Endothelial cell of hepatic sinusoid (primary cell): Measurements from ENCODE around the gene UCN.
"Not testable (repeated sequence)": the region's sequence is repeated elsewhere in the genome, so short reads cannot be mapped to it uniquely, and the experiment has no call there.

ENCODE experiments used
- in situ Hi-C: cut with HindIII; loops from 2 replicates; pipeline ENCODE4 v1.10.0; 2017; ENCODE audit warnings: low sequenced_read_pairs

The UCN gene

DNA sequence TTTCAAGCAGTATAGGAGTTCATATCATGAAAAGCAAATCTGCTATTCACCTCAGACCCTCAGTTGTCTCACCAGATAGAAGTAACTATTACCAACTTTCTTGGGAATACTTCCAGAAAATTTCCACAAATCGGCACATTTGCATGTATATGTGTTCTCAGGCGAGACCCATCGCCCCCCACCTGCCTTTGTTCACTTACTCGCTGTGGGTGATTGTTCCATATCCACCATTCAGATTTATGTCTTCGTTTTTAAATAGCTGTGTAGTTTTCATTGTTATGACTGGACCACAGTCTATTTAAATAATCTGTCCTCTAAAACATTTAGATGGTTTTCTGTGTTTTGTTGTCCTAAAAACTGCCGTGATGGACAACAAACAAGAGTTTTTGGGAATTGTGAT lies 22.8 kb downstream of the UCN start:
- in situ Hi-C loops = no loop called here

DNA sequence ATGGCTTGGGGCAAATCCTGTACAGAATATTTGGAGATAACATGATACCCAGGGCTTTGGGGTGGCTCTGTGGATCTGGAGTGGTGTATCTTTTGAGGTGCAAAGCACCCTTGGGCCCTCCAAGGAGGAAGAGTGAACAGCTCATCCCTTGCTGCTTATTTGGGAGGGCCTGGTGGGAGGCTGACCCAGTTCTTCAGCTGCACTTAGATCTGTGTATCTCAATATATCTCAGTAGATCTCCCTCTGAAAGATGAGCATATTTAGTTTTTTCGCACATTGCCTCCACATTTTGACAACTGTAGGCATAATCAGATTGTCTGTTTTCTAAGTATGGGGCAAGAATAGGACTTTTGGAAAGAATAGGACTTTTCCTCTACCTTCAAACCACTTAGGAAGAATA lies 23.2 kb downstream of the UCN start:
- in situ Hi-C loops = no loop called here

DNA sequence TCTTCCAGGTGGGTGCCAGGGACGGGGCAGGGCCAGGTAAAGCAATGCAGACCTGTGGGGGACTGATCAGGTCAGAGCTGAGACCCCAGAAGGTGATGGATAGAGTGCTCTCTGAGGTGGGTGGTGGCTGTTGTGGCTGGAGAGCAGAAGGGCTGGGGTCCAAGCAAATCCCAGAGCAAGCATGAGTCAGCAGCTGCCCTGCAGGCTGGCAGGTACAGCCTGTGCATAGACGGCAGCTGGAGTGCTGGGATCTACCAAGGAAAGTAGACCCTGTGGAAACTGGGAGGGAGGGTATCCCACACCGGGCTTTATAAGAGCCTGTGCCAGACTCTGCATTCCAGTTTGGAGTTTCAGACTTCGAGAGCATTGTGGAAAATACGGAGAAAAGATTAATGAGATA lies 25.4 kb downstream of the UCN start:
- in situ Hi-C loops = no loop called here

DNA sequence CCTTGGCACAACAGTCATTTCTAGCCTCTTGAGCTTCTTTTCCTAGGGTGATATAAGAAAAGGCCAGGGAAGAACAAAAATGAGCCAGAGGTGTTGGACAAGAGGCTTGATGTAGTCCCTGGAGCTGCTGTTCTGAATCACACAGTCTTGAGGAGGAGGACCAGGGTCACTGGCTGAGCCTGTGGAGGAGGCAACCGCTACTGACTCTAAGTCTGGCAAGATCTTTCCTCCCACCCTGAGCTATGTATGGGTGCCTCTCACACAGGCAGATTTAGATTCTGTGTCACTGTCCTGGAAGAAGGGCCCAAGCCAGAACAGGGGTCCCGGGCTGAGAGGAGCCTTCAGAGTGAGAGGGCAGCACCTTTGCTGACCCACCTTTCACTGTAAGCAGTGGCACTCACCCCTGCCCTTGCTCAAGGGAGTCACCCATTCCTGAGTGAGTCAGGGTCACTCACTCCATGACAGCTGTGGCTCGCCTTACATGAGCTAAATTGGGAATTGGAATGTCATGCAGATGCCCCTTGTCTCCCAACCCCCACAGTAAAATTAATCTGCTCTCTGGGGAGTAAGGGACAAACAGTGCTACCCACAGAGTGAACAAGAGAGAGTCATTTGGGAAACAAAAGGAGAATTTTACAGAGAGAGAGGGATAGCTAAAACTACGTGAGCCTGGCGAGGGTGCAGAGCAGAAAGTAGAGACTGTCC lies 26.2 kb downstream of the UCN start, which contains the start of gene TRIM54:
Gene TRIM54, plus strand, starts transcription at position 575 of the 705 bp plus-strand sequence. CDS start 303 bp downstream, outside the sequence.
- in situ Hi-C loops = no loop called here

DNA sequence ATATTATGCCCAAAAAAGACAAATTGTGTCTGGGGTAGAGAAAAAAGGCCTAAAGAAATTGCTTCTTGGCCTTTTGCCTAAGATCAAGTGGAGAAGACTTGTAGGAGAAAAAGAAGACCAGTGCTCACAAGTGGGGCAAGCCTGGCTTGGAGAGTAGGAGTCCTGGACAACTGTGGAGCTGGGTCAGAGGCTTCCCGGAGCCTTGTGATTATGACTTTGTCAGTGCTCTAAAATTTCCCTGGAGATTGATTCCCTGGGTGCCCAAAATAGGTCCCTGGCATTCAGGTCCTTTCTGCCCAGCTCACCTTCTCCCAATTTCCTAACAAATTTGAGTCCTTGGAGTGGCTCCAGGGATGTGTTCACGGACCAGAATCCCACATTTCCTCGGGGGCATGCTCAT lies 26.8 kb downstream of the UCN start:
- in situ Hi-C loops = no loop called here

DNA sequence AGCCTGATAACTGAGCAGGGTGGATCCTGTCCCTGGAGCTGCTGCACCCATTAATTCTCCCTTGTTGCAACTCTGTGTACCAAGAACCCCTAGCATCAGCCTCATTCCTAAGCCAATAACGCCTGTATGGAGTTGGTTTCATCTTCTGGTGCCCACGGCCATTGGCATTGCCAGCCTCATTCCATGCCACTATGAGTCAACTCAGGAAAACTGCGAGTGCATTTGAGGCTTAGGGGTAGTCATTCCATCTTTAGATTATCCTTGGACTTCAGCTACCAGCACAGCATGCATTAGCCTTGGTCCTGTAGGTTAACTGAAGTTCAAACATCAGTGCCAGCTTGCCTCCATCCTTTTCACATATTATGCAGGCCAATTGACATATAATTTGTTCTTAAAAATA lies 27.4 kb downstream of the UCN start:
- in situ Hi-C loops = no loop called here

DNA sequence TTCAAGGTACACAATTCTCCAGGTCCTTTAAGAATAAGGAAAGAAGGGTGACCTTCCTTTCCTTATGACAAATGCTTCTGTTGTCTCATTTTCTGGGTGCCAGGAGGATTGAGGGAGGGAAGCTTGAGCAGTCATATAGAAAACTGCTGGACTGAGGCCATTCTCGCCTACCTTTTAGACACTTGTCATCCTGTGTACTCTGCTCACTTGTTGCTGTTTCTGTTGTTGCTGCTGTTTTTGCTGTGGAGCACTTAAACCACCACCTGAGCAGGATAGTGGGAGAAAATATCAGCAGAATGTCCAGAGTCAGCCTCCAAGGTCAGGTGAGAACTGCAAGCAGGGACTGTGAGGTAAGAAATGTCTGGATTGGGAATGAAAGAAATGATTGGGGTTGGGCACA lies 30.2 kb downstream of the UCN start:
- in situ Hi-C loops = no loop called here

DNA sequence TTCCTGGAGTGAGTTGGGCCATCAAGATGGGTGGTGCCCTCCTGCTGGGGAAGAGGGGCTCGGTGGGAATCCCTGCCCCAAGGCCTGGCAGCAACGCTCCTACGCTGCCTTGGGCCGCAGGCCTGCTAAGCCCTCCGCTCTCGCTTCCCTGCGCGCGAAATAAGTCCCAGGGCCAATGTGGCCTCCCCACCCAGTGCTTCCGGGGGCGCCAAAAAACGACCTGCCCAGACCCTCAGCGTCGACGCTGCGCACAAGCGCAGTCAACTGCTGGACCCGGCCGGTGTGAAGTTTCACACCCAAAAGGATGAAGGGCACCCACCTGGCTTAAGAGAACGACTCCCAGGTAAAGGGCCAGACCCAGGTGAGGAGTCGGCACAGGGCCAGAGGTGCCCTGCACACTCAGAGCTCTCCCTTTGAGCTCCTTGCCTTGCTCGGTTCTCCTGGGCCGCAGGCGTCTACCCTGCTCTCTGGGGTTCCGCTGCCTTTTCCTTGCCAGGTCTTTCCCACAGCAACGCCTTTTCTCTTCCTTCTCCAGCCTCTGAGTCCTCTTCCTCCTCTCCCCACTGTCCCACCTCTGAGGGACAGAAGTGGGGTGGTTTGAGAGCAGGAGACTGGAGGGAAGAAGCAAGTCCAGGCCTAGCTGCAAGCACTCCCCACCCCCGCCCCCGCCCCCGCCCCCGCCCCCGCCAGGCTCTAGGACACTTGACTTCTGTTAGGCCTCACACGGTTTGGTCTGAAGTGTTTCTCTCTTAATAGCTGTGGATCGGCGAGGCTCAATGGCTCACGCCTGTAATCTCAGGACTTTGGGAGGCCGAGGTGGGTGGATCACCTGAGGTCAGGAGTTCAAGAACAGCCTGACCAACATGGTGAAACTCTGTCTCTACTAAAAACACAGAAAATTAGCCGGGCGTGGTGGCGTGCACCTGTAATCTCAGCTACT lies 32.8 kb downstream of the UCN start, which contains the start of gene DNAJC5G:
Gene DNAJC5G, plus strand, starts transcription at position 223 of the 940 bp plus-strand sequence. CDS start 1,296 bp downstream, outside the sequence.
- in situ Hi-C loops = no loop called here

DNA sequence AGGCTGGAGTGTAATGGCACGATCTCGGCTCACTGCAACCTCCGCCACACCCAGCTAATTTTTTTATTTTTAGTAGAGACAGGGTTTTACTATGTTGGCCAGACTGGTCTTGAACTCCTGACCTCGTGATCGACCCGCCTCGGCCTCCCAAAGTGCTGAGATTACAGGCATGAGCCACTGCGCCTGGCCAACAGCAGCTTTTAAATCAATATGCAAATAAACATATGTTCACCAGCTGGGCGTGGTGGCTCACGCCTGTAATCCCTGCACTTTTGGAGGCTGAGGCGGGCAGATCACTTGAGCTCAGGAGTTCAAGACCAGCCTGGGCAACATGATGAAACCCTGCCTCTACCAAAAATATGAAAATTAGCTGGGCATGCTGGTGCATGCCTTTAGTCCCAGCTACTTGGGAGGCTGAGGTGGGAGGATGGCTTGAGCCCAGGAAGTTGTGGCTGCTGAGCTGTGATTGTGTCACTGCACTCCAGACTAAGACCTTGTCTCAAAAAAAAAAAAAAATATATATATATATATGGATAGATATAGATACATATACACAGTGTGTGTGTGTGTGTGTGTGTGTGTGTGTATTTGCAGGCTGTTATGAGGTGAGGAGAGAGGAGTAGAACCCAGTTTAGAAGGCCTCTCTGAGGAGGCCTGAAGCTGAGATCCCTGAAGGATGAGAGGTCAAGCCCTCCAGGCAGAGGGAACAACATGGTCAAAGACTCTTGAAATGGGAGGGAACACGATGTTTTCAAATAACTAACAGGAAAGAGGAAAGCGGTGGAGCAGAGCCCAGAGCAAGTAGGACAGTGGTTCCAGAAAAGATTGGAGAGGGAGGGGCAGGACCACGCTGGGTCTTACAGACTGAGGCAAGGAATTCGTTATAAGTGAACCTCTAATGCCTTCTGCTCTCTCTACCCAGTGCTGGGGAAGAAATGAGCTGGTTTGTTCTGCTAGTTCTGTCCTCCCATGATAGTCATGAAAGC lies 35.4 kb downstream of the UCN start:
- in situ Hi-C loops = not testable (repeated sequence)

DNA sequence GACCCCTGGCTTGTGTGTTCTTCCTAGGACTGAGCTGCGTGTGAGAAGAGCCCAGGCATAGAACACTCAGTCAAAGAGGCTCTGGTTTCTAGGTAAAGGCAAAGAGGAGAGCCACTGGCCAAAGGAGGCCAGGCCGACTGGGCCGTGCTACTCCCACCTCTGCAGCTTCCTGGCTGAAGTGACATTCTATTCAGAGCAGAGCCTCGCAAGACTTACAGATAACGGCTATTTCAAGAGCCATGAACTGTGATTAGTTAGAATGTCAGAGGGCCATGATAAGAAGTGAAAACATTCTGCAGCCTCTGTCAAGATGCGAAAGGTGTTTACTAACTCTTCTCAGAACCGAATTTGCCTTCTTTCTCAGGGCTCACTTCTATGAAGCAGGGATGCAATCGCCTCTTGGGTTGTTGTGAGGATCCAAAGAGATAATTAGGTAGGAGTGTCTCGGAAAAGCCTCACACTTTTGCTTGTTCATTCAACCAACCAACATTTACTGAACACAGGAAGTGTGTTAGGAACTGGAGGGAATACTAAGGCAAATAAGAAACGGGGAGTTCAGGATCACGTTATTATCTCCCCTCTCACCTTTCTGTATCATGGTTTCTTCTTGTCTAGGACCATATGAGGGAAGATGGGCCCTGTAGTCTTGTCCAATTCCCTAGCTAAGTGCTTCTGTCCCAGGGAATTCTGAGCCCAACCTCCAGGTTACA lies 36.5 kb downstream of the UCN start:
- in situ Hi-C loops = no loop called here

DNA sequence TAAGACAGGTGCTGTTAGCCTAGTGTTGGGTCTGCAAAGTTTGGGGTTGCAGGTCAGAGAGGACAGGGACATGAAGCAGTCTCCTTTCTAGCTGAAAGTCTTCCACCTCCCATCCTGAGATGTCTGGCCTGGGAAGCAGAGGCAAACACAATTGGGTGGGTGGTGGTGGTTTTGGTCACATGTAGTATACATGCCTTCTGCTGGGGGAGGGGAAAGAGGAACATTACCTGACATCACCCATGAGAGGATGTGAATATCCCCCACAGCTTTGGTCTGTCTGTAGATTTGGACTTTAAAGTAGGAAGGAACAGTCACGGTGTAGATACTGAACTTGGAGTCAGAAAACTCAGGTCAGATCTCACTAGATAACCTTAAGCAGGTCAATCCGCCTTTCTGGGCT lies 37.6 kb downstream of the UCN start:
- in situ Hi-C loops = no loop called here

DNA sequence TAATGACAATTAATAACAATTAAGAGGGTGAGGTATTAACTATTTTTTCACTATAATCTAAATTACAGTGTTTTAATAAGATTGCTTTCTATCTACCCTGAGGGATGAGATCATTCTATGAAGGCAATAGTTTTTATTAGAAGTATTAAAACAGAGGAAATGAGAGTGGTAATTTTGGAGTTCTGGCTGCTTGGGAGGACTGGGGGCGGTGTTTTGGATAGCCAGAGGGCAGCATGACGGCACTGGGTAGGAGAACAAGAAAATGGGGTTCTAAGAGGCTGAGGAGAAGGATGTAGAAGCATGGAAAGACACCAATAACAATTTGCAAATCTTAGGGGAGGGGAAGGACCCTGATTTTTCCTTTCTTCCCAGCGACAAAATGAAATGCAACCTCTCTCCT lies 38.1 kb downstream of the UCN start:
- in situ Hi-C loops = no loop called here

DNA sequence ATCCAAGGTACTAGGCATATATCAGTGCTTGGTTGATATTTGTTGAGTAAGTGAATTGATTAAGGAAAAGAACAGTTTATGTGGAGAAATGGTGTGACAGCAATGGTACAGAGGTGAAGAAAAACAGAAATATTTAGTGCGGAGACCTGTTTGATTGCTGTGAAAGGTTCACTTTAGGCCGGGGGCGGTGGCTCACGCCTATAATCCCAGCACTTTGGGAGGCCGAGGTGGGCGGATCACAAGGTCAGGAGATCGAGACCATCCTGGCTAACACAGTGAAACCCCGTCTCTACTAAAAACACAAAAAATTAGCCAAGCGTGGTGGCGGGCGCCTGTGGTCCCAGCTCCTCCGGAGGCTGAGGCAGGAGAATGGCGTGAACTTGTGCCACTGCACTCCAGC lies 39.9 kb downstream of the UCN start:
- in situ Hi-C loops = not testable (repeated sequence)

DNA sequence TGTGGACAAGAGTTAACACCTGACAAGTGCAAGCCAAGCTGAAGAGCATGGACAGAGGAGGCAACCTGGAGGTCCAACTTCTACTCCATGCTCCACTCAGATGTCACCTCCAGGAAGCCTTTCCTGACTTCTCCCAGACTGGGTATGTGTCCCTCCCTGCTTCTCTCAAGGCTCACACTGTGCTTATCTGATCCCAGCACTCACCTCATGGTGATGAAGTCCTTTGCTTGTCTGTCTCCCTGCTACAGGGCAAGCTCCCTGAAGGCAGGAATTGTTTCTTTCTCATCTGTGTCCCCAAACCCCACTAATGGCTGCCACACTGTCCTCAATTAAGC lies 42.7 kb downstream of the UCN start:
- in situ Hi-C loops = no loop called here

DNA sequence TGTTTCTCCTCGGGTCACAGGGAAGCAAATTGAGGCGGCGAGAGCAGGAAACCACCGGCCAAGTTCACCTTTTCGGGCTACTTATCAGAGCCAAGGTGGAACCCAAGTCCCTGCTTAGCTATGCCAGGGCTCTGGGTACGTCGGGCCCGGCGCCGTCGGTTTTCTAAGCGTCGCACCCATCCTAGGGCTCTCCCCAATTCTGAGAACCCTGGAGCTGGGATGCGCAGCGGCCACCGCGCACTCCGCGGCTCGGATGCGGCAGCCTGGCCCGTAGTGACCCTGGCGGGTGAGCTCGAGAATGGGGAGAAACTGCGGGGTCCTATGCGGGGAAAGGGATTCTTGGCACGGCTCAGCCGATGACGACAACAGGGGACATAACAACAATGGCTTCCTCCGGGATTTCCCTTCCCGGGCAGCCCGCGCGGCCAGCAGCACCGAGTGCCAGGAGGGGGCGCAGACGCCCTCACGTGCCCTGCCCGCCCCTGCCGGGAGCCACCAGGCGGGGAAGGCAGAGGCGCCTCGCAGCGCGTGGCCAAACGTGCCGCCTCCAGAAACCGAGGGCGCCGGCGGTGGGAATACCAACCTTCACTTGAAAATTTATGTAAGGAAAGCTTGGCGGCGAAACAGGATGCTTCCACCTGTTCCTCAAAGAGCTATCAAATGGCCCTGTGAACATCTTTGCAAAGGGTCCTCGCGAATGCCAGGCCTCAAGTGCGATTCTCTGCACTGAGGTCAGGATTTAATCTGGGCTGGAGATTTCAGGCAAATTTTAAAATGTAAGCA lies 43.3 kb downstream of the UCN start:
- in situ Hi-C loops = no loop called here

DNA sequence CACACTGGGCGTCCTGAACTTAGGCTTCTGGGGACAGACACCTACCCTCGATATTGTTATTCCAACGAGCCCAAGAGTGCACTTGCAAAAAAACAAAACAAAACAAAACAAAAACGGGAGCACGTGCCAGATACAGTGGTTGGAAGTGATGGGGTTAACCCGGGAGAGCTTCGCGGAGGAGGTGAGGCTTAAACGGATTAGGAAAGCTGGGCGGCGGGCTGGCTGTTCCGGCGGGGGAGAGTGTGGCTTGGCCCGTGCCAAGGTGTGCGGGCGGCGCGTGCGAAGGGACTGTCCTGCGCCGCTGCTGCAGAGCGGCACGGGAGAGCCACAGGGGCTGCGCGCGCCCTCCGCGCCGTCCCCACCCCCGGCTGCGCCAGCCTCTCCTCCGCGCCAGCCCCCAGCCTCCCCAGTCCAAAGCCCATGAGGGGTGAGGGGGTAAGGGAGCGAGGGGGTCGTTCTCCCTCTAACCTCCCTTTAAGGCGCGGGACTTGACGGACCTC lies 43.9 kb downstream of the UCN start:
- in situ Hi-C loops = no loop called here

DNA sequence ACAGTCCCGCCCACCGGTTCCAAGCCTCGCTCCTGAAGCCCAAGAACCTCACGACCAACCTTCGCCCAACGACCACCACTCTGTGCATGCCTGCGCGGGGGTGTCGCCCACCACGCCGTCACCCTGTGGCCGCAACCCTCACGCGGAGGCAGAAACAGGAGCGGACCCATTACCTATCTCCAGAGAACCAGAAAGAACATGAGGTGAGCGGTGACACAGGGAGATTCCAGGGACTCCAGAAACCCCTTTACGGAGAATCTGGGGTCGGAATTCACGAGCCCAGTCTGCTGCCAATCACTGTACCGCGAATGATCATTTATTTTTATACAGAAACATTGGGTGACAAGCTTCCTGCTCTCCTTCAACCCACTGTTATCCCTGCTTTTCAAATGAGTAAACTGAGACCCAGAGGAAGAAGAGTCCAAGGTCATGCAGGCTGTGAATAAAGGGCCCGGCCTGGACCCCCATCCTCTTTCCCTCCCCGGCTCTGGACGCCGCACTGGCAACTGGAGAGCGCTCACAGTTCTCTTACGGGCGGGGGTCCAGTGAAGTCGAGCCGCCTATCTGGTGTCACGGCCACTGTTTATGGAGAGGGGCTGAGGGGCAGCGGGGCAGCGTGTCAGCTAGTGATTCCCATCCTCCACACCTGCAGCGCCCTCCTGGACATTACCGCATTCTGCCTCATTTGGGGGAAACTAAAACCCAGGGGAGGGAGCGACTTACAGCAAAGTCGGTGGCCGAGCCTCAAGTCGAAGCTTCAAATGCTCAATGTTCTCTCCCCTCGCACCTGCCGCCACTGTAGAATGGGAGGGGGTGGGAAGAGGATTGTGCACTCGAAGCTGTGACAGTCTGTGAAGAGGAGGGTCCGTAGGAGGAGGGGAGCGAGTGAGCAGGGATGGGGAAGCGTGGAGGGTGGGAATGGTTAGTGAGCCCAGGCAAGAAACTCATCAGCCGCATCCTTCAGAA lies 44.7 kb downstream of the UCN start:
- in situ Hi-C loops = no loop called here
